ENCODE data around the gene OR2J2.
"Not testable (repeated sequence)": the region's sequence is repeated elsewhere in the genome, so short reads cannot be mapped to it uniquely, and the experiment has no call there.

OR2J2 gene

DNA sequence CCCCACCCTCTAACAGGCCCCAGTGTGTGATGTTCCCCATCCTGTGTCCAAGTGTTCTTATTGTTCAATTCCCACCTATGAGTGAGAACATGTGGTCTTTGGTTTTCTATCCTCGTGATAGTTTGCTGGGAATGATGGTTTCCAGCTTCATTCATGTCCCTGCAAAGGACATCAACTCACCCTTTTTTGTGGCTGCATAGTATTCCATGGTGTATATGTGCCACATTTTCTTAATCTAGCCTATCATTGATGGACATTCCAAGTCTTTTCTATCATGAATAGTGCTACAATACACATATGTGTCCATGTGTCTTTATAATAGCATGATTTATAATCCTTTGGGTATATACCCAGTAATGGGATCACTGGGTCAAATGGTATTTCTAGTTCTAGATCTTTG, 15.5 kb upstream of the OR2J2 start:
- H3K36me3 ChIP-seq (ENCODE audit: control insufficient read depth, insufficient read depth, low read length); H3K27ac ChIP-seq (ENCODE audit: low read depth, low read length); H3K4me3 ChIP-seq (ENCODE audit: low read depth, low read length); H3K4me1 ChIP-seq (ENCODE audit: control insufficient read depth, insufficient read depth, low read length); H3K9ac ChIP-seq (ENCODE audit: low read length); H3K27me3 ChIP-seq (ENCODE audit: control insufficient read depth, insufficient read depth, low read length); H3K9me3 ChIP-seq (ENCODE audit: control insufficient read depth, insufficient read depth, low read depth, low read length): not testable (repeated sequence)

DNA sequence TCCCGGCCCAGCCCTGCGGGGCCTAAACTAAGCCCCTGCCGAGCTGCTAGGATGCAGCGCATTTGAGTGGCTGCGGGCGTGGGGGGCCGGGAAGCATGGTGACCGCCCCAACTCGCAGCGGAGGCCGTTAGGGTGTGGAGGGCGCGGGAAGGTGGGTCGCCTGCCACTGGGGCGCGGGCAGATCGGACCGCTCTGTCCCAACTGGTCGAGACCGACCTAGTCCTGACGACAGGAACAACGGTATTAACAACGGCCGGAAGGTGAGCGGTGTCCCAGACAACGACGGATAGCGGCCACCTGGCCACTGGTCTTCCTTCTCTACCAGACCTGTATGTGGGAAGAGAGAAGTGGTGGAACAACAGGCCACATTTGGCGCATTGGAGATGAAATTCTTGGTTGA, 10.8 kb upstream of the OR2J2 start:
- H3K9me3 ChIP-seq (ENCODE audit: control insufficient read depth, insufficient read depth, low read depth, low read length); H3K27me3 ChIP-seq (ENCODE audit: control insufficient read depth, insufficient read depth, low read length); H3K27ac ChIP-seq (ENCODE audit: low read depth, low read length); H3K36me3 ChIP-seq (ENCODE audit: control insufficient read depth, insufficient read depth, low read length); H3K4me1 ChIP-seq (ENCODE audit: control insufficient read depth, insufficient read depth, low read length); H3K4me3 ChIP-seq (ENCODE audit: low read depth, low read length); H3K9ac ChIP-seq (ENCODE audit: low read length): not testable (repeated sequence)

DNA sequence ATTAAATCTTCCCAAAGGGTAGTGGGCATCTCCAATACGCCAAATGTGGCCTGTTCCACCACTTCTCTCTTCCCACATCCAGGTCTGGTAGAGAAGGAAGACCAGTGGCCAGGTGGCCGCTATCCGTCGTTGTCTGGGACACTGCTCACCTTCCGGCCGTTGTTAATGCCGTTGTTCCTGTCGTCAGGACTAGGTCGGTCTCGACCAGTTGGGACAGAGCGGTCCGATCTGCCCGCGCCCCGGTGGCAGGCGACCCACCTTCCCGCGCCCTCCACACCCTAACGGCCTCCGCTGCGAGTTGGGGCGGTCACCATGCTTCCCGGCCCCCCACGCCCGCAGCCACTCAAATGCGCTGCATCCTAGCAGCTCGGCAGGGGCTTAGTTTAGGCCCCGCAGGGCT, 5.1 kb upstream of the OR2J2 start:
- not testable (repeated sequence) for H3K36me3 ChIP-seq (ENCODE audit: control insufficient read depth, insufficient read depth, low read length); H3K4me1 ChIP-seq (ENCODE audit: control insufficient read depth, insufficient read depth, low read length); H3K4me3 ChIP-seq (ENCODE audit: low read depth, low read length); H3K27me3 ChIP-seq (ENCODE audit: control insufficient read depth, insufficient read depth, low read length); H3K27ac ChIP-seq (ENCODE audit: low read depth, low read length); H3K9ac ChIP-seq (ENCODE audit: low read length); H3K9me3 ChIP-seq (ENCODE audit: control insufficient read depth, insufficient read depth, low read depth, low read length)

DNA sequence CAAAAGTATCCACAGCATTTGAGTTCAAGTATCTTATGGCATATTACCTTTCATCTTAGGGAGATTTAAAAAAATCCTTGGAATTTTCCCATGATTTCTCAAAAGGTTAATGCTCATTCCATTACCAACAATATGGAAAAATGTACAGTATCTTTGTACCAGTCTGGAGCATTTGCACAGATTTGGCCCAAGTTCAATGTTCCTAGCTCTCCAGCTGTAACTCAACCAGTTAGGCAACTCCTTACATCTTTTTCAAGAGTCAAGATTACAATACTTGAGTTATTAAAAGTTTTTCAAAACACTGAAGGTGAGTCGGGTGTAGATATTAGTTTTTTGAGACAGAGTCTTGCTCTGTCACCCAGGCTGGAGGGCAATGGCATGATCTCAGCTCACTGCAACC, 1.0 kb downstream of the OR2J2 start:
- no peaks in the 10 kb centered on the region for H3K4me1 ChIP-seq (ENCODE audit: control insufficient read depth, insufficient read depth, low read length)
- no peak overlapping the region for H3K9ac ChIP-seq (ENCODE audit: low read length)
- H3K9me3 ChIP-seq (ENCODE audit: control insufficient read depth, insufficient read depth, low read depth, low read length) = no peaks in the 10 kb centered on the region
- H3K27ac ChIP-seq (ENCODE audit: low read depth, low read length) = no peak overlapping the region
- no peaks in the 10 kb centered on the region for H3K36me3 ChIP-seq (ENCODE audit: control insufficient read depth, insufficient read depth, low read length)
- no peak overlapping the region for H3K4me3 ChIP-seq (ENCODE audit: low read depth, low read length)
- no peaks in the 10 kb centered on the region for H3K27me3 ChIP-seq (ENCODE audit: control insufficient read depth, insufficient read depth, low read length)

GRCh38 chr6:29183594-29183993, 12.9 kb downstream of the OR2J2 start:
- H3K27ac ChIP-seq (ENCODE audit: low read depth, low read length) = no peak overlapping the region
- no peak overlapping the region for H3K4me3 ChIP-seq (ENCODE audit: low read depth, low read length)
- H3K9ac ChIP-seq (ENCODE audit: low read length) = no peak overlapping the region
- H3K27me3 ChIP-seq (ENCODE audit: control insufficient read depth, insufficient read depth, low read length) = no peaks in the 10 kb centered on the region
- H3K9me3 ChIP-seq (ENCODE audit: control insufficient read depth, insufficient read depth, low read depth, low read length) = peaks cover 8% of the 10 kb centered on the region
- H3K36me3 ChIP-seq (ENCODE audit: control insufficient read depth, insufficient read depth, low read length) = no peaks in the 10 kb centered on the region
- no peaks in the 10 kb centered on the region for H3K4me1 ChIP-seq (ENCODE audit: control insufficient read depth, insufficient read depth, low read length)

DNA sequence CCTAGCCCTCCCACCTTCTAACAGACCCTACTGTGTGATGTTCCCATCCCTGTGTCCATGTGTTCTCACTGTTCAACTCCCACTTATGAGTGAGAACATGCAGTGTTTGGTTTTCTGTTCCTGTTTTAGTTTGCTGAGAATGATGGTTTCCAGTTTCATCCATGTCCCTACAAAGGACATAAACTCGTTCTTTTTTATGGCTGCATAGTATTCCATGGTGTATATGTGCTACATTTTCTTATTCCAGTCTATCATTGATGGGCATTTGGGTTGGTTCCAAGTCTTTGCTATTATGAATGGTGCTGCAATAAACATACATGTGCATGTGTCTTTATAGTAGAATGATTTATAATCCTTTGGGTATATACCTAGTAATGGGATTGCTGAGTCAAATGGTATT, 18.0 kb downstream of the OR2J2 start:
- H3K9ac ChIP-seq (ENCODE audit: low read length); H3K27ac ChIP-seq (ENCODE audit: low read depth, low read length); H3K9me3 ChIP-seq (ENCODE audit: control insufficient read depth, insufficient read depth, low read depth, low read length); H3K36me3 ChIP-seq (ENCODE audit: control insufficient read depth, insufficient read depth, low read length); H3K4me3 ChIP-seq (ENCODE audit: low read depth, low read length); H3K27me3 ChIP-seq (ENCODE audit: control insufficient read depth, insufficient read depth, low read length); H3K4me1 ChIP-seq (ENCODE audit: control insufficient read depth, insufficient read depth, low read length): not testable (repeated sequence)

DNA sequence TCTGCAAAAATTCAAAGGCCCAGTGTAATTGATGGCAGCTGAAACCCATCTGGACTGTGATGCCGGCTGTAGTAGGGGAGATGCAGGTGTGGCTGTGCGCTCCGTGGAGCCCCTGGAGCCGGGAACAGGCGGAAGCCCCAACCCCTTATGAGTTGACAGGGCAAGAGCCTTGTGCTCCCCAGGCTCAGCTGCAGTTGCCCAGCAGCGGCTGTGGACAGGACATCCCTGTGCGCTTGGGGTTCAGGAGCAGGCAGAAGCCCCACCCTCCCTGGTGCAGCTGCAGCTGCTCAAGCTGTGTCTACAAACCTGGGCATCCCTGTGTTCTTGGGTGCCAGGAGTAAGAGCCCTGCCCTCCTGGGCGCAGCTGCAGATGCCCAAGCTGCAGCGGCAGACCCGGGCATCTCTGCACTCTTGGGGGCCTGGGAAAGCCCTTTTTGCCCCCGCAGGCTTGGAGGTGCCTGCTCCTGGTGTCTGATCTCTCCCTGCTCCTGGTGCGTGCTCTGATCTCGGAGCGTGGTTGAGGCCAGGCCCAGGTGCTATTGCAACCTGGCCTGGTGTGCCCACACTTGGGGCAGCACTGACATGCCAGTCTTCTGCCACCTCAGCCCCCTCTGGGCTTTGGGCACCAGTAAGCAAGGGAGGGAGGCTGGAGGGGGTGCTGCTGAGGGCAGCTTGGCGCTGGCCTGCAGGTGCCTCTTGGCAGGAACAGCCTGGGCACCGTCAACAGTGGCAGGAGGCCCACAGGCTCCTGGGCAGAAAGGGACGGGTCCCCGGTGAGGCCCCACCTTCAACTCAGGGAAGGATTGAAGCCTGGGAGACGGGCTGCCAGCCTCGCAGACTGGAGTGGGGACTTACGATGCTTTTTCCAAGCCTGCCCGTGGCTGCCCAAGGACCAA, 30.3 kb downstream of the OR2J2 start:
- Histone ChIP-seq H3K4me3 (ENCODE audit: low read depth, low read length) (no peak overlapping the region), H3K27ac (ENCODE audit: low read depth, low read length) (no peak overlapping the region), H3K9me3 (ENCODE audit: control insufficient read depth, insufficient read depth, low read depth, low read length) (peaks cover 15% of the 10 kb centered on the region), H3K36me3 (ENCODE audit: control insufficient read depth, insufficient read depth, low read length) (no peaks in the 10 kb centered on the region), H3K4me1 (ENCODE audit: control insufficient read depth, insufficient read depth, low read length) (no peaks in the 10 kb centered on the region), H3K27me3 (ENCODE audit: control insufficient read depth, insufficient read depth, low read length) (no peaks in the 10 kb centered on the region), H3K9ac (ENCODE audit: low read length) (no peak overlapping the region)

- H3K9me3 ChIP-seq (ENCODE audit: control insufficient read depth, insufficient read depth, low read depth, low read length) = peaks cover 15% of the 10 kb centered on the region
- H3K4me1 ChIP-seq (ENCODE audit: control insufficient read depth, insufficient read depth, low read length) = no peaks in the 10 kb centered on the region
- no peaks in the 10 kb centered on the region for H3K27me3 ChIP-seq (ENCODE audit: control insufficient read depth, insufficient read depth, low read length)
- no peak overlapping the region for H3K4me3 ChIP-seq (ENCODE audit: low read depth, low read length)
- H3K36me3 ChIP-seq (ENCODE audit: control insufficient read depth, insufficient read depth, low read length) = no peaks in the 10 kb centered on the region
- no peak overlapping the region for H3K27ac ChIP-seq (ENCODE audit: low read depth, low read length)
- no peak overlapping the region for H3K9ac ChIP-seq (ENCODE audit: low read length)
These were observed 31.3 kb downstream of the OR2J2 start for GRCh38 chr6:29201966-29202365.

- Histone ChIP-seq H3K27ac (ENCODE audit: low read depth, low read length) (no peak overlapping the region), H3K4me1 (ENCODE audit: control insufficient read depth, insufficient read depth, low read length) (peaks cover under 1% of the 10 kb centered on the region; the same call in 1 of the 2 replicates), H3K9me3 (ENCODE audit: control insufficient read depth, insufficient read depth, low read depth, low read length) (no peaks in the 10 kb centered on the region), H3K9ac (ENCODE audit: low read length) (no peak overlapping the region), H3K27me3 (ENCODE audit: control insufficient read depth, insufficient read depth, low read length) (no peaks in the 10 kb centered on the region), H3K4me3 (ENCODE audit: low read depth, low read length) (no peak overlapping the region), H3K36me3 (ENCODE audit: control insufficient read depth, insufficient read depth, low read length) (no peaks in the 10 kb centered on the region)
These were observed 40.8 kb downstream of the OR2J2 start for GRCh38 chr6:29211488-29211887.

GRCh38 chr6:29216528-29216927, 45.8 kb downstream of the OR2J2 start:
- H3K27ac ChIP-seq (ENCODE audit: low read depth, low read length) = no peak overlapping the region
- peaks cover 11% of the 10 kb centered on the region for H3K9me3 ChIP-seq (ENCODE audit: control insufficient read depth, insufficient read depth, low read depth, low read length)
- no peak overlapping the region for H3K4me3 ChIP-seq (ENCODE audit: low read depth, low read length)
- H3K36me3 ChIP-seq (ENCODE audit: control insufficient read depth, insufficient read depth, low read length) = no peaks in the 10 kb centered on the region
- no peaks in the 10 kb centered on the region for H3K27me3 ChIP-seq (ENCODE audit: control insufficient read depth, insufficient read depth, low read length)
- peaks cover 4% of the 10 kb centered on the region; the same call in 1 of the 2 replicates for H3K4me1 ChIP-seq (ENCODE audit: control insufficient read depth, insufficient read depth, low read length)
- no peak overlapping the region for H3K9ac ChIP-seq (ENCODE audit: low read length)

GRCh38 chr6:29217242-29217641, 46.5 kb downstream of the OR2J2 start:
- H3K27ac ChIP-seq (ENCODE audit: low read depth, low read length); H3K4me1 ChIP-seq (ENCODE audit: control insufficient read depth, insufficient read depth, low read length); H3K36me3 ChIP-seq (ENCODE audit: control insufficient read depth, insufficient read depth, low read length); H3K9ac ChIP-seq (ENCODE audit: low read length); H3K4me3 ChIP-seq (ENCODE audit: low read depth, low read length); H3K27me3 ChIP-seq (ENCODE audit: control insufficient read depth, insufficient read depth, low read length): not testable (repeated sequence)
- H3K9me3 ChIP-seq (ENCODE audit: control insufficient read depth, insufficient read depth, low read depth, low read length) = peaks cover 11% of the 10 kb centered on the region

Data from HUES6 (cell line).